DOHH2 (cell line): ENCODE data around the gene GPR148.

Experiments
- EZH2phosphoT487 ChIP-seq: fragments of 200-600 bp; sonication (generic); IDR thresholded peaks from 2 replicates; pipeline ENCODE4 v1.6.1; 2017; ENCODE audit warnings: borderline replicate concordance, mild to moderate bottlenecking, antibody characterized with exemption, low read length, moderate library complexity, mixed read lengths
- TF ChIP-seq, protein P1 (sequence below): fragments of 200-600 bp; sonication (generic); IDR thresholded peaks from one replicate; pipeline ENCODE4 v1.5.1; 2014; ENCODE audit warnings: antibody characterized with exemption, mild to moderate bottlenecking, low read depth, low read length; ENCODE audit not compliant: poor library complexity, severe bottlenecking

DNA sequence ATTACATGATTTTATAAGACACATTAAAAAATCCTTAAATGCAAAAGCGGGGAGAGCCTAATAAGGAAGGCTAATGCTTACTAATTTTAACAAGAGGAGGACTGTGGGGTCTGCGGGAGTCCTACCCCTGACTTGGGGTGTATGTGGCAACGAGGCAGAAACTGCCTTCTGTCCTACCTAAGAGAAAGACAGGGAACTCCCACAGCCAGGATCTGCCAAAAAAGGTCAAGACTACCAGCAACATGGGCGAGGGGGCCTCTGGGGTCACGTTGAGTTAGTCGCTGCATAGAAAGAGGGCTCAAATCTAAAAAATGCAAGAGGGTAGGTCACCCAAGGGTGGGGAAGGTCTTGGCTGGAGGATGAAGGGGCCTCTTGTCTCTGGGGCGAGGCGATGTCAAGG is 25.9 kb downstream of the GPR148 start:
- TF ChIP-seq, protein P1, sequence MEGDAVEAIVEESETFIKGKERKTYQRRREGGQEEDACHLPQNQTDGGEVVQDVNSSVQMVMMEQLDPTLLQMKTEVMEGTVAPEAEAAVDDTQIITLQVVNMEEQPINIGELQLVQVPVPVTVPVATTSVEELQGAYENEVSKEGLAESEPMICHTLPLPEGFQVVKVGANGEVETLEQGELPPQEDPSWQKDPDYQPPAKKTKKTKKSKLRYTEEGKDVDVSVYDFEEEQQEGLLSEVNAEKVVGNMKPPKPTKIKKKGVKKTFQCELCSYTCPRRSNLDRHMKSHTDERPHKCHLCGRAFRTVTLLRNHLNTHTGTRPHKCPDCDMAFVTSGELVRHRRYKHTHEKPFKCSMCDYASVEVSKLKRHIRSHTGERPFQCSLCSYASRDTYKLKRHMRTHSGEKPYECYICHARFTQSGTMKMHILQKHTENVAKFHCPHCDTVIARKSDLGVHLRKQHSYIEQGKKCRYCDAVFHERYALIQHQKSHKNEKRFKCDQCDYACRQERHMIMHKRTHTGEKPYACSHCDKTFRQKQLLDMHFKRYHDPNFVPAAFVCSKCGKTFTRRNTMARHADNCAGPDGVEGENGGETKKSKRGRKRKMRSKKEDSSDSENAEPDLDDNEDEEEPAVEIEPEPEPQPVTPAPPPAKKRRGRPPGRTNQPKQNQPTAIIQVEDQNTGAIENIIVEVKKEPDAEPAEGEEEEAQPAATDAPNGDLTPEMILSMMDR: no peak
- TF ChIP-seq EZH2phosphoT487: no peak
